Measurements from ENCODE around the gene UVSSA.

- TF ChIP-seq CTCF (IDR thresholded peaks at IDR 0.05; ENCODE audit: low read length) (no peak), EZH2 (optimal IDR thresholded peaks at IDR 0.05; ENCODE audit: low read depth, low read length) (no peak), EZH2phosphoT487 (IDR thresholded peaks at IDR 0.05; ENCODE audit: low read length) (no peak)
Observed at GRCh38 chr4:1331591-1332353, 15.2 kb upstream of the UVSSA start.

Data from MM.1S (cell line).